ENCODE measurements around the gene FAM222A. TPM values are rescaled to one million over a fixed set of nuclear protein-coding genes. Genes with fewer than 3 reads are reported as not detected.

The FAM222A gene
- polyA plus RNA-seq, 4 donors = 1.6 to 7.5 (median 4.7) TPM

DNA sequence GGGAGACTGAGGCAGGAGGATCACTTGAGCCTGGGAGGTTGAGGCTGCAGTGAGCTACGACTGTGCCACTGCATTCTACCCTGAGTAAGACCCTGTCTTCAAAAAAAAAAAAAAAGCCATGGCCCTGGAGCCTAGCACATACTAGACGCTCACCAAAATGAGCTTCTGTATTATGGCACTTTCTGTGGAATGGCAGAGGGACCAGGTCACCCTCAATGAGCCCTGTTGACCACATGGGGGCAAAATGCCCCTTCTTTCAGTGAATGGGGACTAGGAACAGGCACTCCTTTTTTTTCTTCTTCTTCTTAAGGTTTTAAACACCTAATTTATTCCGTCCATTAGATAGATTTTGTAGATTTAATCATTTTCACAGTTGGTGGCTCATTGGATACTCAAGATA is 50.5 kb downstream of the FAM222A start:
- 90 to 96% (median 90%) methylated on average over 3 of the region's 3 CpGs for WGBS, 3 donors
- H3K27ac ChIP-seq (ENCODE audit: low read depth in 1 of 3, low read length in 2 of 3) = no peak overlapping the region
- no peaks in the 10 kb centered on the region for H3K4me1 ChIP-seq (ENCODE audit: control insufficient read depth in 3 of 3, insufficient read depth in 2 of 3, low read depth in 1 of 3, low read length in 2 of 3)
- H3K9me3 ChIP-seq (ENCODE audit: control insufficient read depth in 2 of 2, insufficient read depth in 1 of 2, low read depth in 1 of 2, low read length in 1 of 2) = peaks cover 0 to 9% of the 10 kb centered on the region in 2 donors
- FAIRE-seq (no peak), DNase-seq (no peak)
- H3K27me3 ChIP-seq (ENCODE audit: control insufficient read depth in 3 of 3, insufficient read depth in 3 of 3, low read length in 3 of 3) = no peaks in the 10 kb centered on the region
- H3K4me3 ChIP-seq (ENCODE audit: low read depth in 1 of 3, low read length in 3 of 3) = no peak overlapping the region
- H3K36me3 ChIP-seq (ENCODE audit: control insufficient read depth in 3 of 3, insufficient read depth in 2 of 3, low read depth in 1 of 3, low read length in 3 of 3) = peaks cover 0 to 35% (median 0%) of the 10 kb centered on the region in 3 donors

DNA sequence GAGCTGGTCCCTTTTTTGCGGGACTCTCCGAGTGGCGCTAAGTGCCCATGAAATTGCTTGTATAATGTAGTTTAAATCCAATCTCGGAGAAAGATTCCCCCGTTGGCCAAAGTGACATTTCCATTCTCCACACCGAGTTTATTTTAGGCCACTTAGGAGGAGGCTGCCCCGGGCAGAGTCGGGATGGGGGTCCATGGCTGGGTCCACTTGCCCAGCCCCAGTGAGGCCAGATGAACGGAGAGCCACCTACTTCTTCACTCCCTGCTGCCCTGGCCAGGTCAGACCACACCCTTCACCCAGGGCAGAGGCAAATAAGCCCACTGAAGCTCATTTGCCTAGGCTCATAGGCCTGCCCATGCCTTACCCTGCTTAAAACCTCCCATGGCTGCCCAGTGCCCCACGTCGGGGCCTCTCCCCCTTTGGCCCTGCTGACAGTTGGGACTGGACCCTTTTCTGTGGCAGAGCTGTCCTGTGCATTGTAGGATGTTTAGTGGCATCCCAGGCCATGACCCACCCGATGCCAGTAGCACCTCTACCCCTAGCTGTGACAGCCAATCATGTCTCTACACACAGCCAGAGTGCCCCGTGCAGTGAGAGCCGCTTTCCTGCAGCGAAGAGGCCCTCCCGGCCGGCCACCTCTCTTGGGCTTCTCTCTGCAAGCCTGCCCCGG is 51.3 kb downstream of the FAM222A start:
- DNase-seq = no peak
- H3K9me3 ChIP-seq (ENCODE audit: control insufficient read depth in 2 of 2, insufficient read depth in 1 of 2, low read depth in 1 of 2, low read length in 1 of 2) = peaks cover 0 to 9% of the 10 kb centered on the region in 2 donors
- H3K4me3 ChIP-seq (ENCODE audit: low read depth in 1 of 3, low read length in 3 of 3) = no peak overlapping the region
- H3K4me1 ChIP-seq (ENCODE audit: control insufficient read depth in 3 of 3, insufficient read depth in 2 of 3, low read depth in 1 of 3, low read length in 2 of 3) = no peaks in the 10 kb centered on the region
- H3K27me3 ChIP-seq (ENCODE audit: control insufficient read depth in 3 of 3, insufficient read depth in 3 of 3, low read length in 3 of 3) = no peaks in the 10 kb centered on the region
- H3K27ac ChIP-seq (ENCODE audit: low read depth in 1 of 3, low read length in 2 of 3) = no peak overlapping the region
- peaks cover 0 to 42% (median 0%) of the 10 kb centered on the region in 3 donors for H3K36me3 ChIP-seq (ENCODE audit: control insufficient read depth in 3 of 3, insufficient read depth in 2 of 3, low read depth in 1 of 3, low read length in 3 of 3)
- 84 to 93% (median 90%) methylated on average over 18 of the region's 18 CpGs for WGBS, 3 donors
- no peak for FAIRE-seq

DNA sequence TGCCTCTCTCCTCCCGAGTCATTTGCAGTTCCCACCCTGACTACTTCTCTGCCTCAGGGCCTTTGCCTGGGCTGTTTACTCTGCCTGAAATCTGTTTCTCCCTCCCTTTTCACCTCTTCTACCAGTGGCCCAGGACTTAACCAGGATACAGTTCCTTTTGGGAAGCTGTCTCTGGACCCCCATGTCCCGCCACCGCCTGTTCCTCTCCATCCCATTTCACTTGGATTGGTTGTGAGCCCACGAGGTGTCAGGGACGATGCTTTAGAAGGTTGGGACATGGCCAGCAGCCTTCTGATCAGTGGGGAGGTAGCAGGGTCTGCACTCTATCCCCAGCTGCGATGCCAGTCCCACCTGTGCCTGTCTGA is 51.8 kb downstream of the FAM222A start:
- DNase-seq (no peak), FAIRE-seq (no peak)

DNA sequence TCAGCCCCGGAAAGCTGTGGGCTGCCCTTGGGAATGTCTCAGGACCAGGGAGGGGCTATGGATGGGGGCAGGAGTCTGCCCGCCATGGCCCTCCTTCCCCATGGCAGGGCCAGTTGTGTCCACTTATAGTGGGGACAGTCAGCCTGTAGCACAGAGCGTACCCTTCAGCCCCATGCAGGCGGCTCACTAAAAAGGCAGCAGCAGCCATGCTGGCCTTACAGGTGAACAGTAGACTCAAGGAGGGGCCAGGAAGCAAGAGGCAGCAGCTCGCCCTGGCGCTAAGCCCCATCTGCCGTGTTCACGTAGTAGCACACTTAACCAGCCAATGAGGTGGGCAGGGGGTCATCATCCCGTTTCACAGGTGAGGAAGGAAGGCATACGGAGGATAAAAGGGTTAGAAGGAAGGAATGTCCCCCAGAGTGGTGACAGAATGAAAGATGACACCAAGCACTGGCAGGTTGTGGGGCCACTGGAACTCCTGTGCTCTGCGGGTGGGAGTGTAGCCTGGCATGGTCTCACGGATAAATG is 52.7 kb downstream of the FAM222A start:
- H3K27ac ChIP-seq (ENCODE audit: low read depth in 1 of 3, low read length in 2 of 3) = no peak overlapping the region
- peaks cover 0 to 41% (median 0%) of the 10 kb centered on the region in 3 donors for H3K36me3 ChIP-seq (ENCODE audit: control insufficient read depth in 3 of 3, insufficient read depth in 2 of 3, low read depth in 1 of 3, low read length in 3 of 3)
- peaks cover 0 to 9% of the 10 kb centered on the region in 2 donors for H3K9me3 ChIP-seq (ENCODE audit: control insufficient read depth in 2 of 2, insufficient read depth in 1 of 2, low read depth in 1 of 2, low read length in 1 of 2)
- H3K4me3 ChIP-seq (ENCODE audit: low read depth in 1 of 3, low read length in 3 of 3) = no peak overlapping the region
- FAIRE-seq (no peak), DNase-seq (no peak)
- H3K4me1 ChIP-seq (ENCODE audit: control insufficient read depth in 3 of 3, insufficient read depth in 2 of 3, low read depth in 1 of 3, low read length in 2 of 3) = no peaks in the 10 kb centered on the region
- H3K27me3 ChIP-seq (ENCODE audit: control insufficient read depth in 3 of 3, insufficient read depth in 3 of 3, low read length in 3 of 3) = no peaks in the 10 kb centered on the region
- whole genome bisulfite sequencing, 3 donors = 89 to 95% (median 89%) methylated on average over 12 of the region's 12 CpGs

More for the DNA sequence above, 51.8 kb downstream of the FAM222A start:
- WGBS, 3 donors = 91 to 94% (median 92%) methylated on average over 6 of the region's 6 CpGs
- no peaks in the 10 kb centered on the region for H3K27me3 ChIP-seq (ENCODE audit: control insufficient read depth in 3 of 3, insufficient read depth in 3 of 3, low read length in 3 of 3)
- H3K36me3 ChIP-seq (ENCODE audit: control insufficient read depth in 3 of 3, insufficient read depth in 2 of 3, low read depth in 1 of 3, low read length in 3 of 3) = peaks cover 0 to 43% (median 0%) of the 10 kb centered on the region in 3 donors
- H3K4me3 ChIP-seq (ENCODE audit: low read depth in 1 of 3, low read length in 3 of 3) = no peak overlapping the region
- H3K27ac ChIP-seq (ENCODE audit: low read depth in 1 of 3, low read length in 2 of 3) = no peak overlapping the region
- H3K4me1 ChIP-seq (ENCODE audit: control insufficient read depth in 3 of 3, insufficient read depth in 2 of 3, low read depth in 1 of 3, low read length in 2 of 3) = no peaks in the 10 kb centered on the region
- H3K9me3 ChIP-seq (ENCODE audit: control insufficient read depth in 2 of 2, insufficient read depth in 1 of 2, low read depth in 1 of 2, low read length in 1 of 2) = peaks cover 0 to 9% of the 10 kb centered on the region in 2 donors

DNA sequence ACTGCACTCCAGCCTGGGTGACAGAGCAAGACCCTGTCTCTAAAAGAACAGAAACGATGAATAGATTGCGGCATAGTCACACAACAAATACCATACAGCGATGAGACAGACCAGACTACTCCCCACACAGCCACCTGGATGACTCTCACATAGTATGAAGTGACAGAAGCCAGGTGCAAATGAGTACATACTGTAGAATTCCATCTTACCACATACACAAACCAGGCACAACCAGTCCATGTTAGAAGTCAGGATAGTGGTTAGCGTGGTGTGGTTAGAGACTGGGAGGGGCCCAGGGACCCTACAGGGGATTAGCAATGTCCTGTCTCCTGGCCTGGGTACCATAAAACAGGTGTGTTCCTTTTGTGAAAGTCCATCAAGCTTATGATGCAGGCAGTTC is 53.8 kb downstream of the FAM222A start:
- FAIRE-seq (no peak), DNase-seq (no peak)
- H3K9me3 ChIP-seq (ENCODE audit: control insufficient read depth in 2 of 2, insufficient read depth in 1 of 2, low read depth in 1 of 2, low read length in 1 of 2) = peaks cover 0 to 9% of the 10 kb centered on the region in 2 donors
- peaks cover 0 to 41% (median 0%) of the 10 kb centered on the region in 3 donors for H3K36me3 ChIP-seq (ENCODE audit: control insufficient read depth in 3 of 3, insufficient read depth in 2 of 3, low read depth in 1 of 3, low read length in 3 of 3)
- no peak overlapping the region for H3K4me3 ChIP-seq (ENCODE audit: low read depth in 1 of 3, low read length in 3 of 3)
- no peaks in the 10 kb centered on the region for H3K27me3 ChIP-seq (ENCODE audit: control insufficient read depth in 3 of 3, insufficient read depth in 3 of 3, low read length in 3 of 3)
- WGBS, 3 donors = 93 to 96% (median 93%) methylated on average over 4 of the region's 4 CpGs
- H3K27ac ChIP-seq (ENCODE audit: low read depth in 1 of 3, low read length in 2 of 3) = no peak overlapping the region
- H3K4me1 ChIP-seq (ENCODE audit: control insufficient read depth in 3 of 3, insufficient read depth in 2 of 3, low read depth in 1 of 3, low read length in 2 of 3) = no peaks in the 10 kb centered on the region

DNA sequence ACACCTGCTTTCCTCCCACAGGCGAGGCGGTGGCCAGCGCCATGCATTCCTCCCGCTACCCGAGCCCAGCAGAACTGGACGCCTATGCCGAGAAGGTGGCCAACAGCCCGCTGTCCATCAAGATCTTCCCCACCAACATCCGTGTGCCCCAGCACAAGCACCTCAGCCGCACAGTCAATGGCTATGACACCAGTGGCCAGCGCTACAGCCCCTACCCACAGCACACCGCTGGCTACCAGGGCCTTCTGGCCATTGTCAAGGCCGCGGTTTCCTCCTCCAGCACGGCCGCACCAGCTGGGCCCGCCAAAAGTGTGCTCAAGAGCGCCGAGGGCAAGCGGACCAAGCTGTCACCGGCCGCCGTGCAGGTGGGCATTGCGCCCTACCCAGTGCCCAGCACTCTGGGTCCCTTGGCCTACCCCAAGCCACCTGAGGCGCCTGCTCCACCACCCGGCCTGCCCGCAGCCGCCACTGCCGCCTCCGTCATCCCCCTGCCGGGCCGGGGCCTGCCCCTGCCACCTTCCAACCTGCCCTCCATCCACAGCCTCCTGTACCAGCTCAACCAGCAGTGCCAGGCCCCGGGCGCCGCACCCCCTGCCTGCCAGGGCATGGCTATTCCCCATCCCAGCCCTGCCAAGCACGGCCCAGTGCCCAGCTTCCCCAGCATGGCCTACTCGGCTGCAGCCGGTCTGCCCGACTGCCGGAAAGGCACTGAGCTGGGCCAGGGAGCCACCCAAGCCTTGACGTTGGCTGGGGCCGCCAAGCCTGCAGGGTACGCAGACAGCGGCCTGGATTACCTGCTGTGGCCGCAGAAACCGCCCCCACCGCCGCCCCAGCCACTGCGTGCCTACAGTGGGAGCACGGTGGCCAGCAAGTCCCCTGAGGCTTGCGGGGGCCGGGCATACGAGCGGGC is 54.6 kb downstream of the FAM222A start:
- Histone ChIP-seq H3K27me3 (ENCODE audit: control insufficient read depth in 3 of 3, insufficient read depth in 3 of 3, low read length in 3 of 3) (no peaks in the 10 kb centered on the region), H3K4me3 (ENCODE audit: low read depth in 1 of 3, low read length in 3 of 3) (no peak overlapping the region), H3K27ac (ENCODE audit: low read depth in 1 of 3, low read length in 2 of 3) (no peak overlapping the region), H3K36me3 (ENCODE audit: control insufficient read depth in 3 of 3, insufficient read depth in 2 of 3, low read depth in 1 of 3, low read length in 3 of 3) (peaks cover 0 to 37% (median 0%) of the 10 kb centered on the region in 3 donors), H3K9me3 (ENCODE audit: control insufficient read depth in 2 of 2, insufficient read depth in 1 of 2, low read depth in 1 of 2, low read length in 1 of 2) (peaks cover 0 to 4% of the 10 kb centered on the region in 2 donors), H3K4me1 (ENCODE audit: control insufficient read depth in 3 of 3, insufficient read depth in 2 of 3, low read depth in 1 of 3, low read length in 2 of 3) (no peaks in the 10 kb centered on the region)
- FAIRE-seq (no peak), DNase-seq (no peak)
- WGBS, 3 donors = 88 to 94% (median 94%) methylated on average over 45 to 54 of the region's 54 CpGs

DNA sequence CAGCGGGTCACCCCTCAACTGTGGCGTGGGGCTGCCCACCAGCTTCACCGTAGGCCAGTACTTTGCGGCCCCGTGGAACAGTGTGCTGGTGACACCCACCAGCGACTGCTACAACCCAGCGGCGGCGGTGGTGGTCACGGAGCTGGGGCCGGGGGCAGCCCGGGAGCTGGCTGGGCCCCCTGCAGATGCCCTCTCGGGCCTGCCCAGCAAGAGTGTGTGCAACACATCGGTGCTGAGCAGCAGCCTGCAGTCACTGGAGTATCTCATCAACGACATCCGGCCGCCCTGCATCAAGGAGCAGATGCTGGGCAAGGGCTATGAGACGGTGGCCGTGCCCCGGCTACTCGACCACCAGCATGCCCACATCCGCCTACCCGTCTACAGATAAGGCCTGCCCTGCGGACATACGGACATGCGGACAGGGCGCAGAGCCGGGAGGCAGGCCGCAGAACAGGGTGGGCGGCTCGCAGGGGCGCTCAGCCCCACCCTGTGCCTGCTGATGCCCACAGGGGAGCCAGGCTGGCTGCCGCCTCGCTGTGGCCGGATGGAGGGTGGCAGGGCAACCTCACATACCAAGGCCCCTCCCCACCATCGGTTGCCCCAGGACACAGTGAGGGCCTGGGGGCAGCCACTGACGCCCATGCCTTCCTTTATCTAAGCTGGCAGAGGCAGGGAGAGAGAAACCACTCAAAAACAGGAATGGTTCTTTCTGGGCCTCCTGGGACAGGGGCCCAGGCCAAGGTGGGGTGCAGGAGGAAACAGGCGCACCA is 55.5 kb downstream of the FAM222A start:
- no peak for FAIRE-seq
- Histone ChIP-seq H3K9me3 (ENCODE audit: control insufficient read depth in 2 of 2, insufficient read depth in 1 of 2, low read depth in 1 of 2, low read length in 1 of 2) (no peaks in the 10 kb centered on the region), H3K4me1 (ENCODE audit: control insufficient read depth in 3 of 3, insufficient read depth in 2 of 3, low read depth in 1 of 3, low read length in 2 of 3) (no peaks in the 10 kb centered on the region), H3K36me3 (ENCODE audit: control insufficient read depth in 3 of 3, insufficient read depth in 2 of 3, low read depth in 1 of 3, low read length in 3 of 3) (peaks cover 0 to 37% (median 0%) of the 10 kb centered on the region in 3 donors), H3K4me3 (ENCODE audit: low read depth in 1 of 3, low read length in 3 of 3) (no peak overlapping the region), H3K27ac (ENCODE audit: low read depth in 1 of 3, low read length in 2 of 3) (no peak overlapping the region), H3K27me3 (ENCODE audit: control insufficient read depth in 3 of 3, insufficient read depth in 3 of 3, low read length in 3 of 3) (no peaks in the 10 kb centered on the region)
- no peak for DNase-seq
- 92 to 97% (median 96%) methylated on average over 36 to 38 of the region's 38 CpGs for WGBS, 3 donors

Data from small intestine (tissue), 7 donors.